HTR-8/SVneo (cell line): Measurements from ENCODE around the gene SLC9A5.
A peak's percentile ranks its signal among the peaks of the same experiment; 100 is the strongest.

Experiments used
- DNase-seq: peaks from one replicate; pipeline ENCODE4 v3.0.0; 2011; ENCODE audit warnings: low spot score, mixed read lengths; ENCODE audit not compliant: insufficient read length
- FAIRE-seq: peaks from 2 replicates; lab custom pipeline; 2011; peaks lifted over from hg19 to GRCh38; lab: Jason Lieb, UNC

SLC9A5 gene

GRCh38 chr16:67237396-67238277 lies 11.1 kb upstream of the SLC9A5 start:
- peak; percentile 9 for FAIRE-seq
- no peak for DNase-seq

- FAIRE-seq: no peak
- no peak for DNase-seq
These were observed 10.6 kb upstream of the SLC9A5 start for GRCh38 chr16:67238278-67238575.

GRCh38 chr16:67238806-67239470 lies 9.8 kb upstream of the SLC9A5 start:
- DNase-seq: no peak
- peak; percentile 26 for FAIRE-seq

- DNase-seq: no peak
These were observed 8.3 kb upstream of the SLC9A5 start for GRCh38 chr16:67240506-67240905.

GRCh38 chr16:67241008-67241900 lies 7.5 kb upstream of the SLC9A5 start:
- FAIRE-seq: peak; percentile 92
- DNase-seq: peak; percentile 79

More at GRCh38 chr16:67240506-67240905, 8.3 kb upstream of the SLC9A5 start:
- no peak for FAIRE-seq

- FAIRE-seq: no peak
- no peak for DNase-seq
These were observed 6.5 kb upstream of the SLC9A5 start for GRCh38 chr16:67242138-67242730.

GRCh38 chr16:67243481-67243880 lies 5.3 kb upstream of the SLC9A5 start:
- no peak for FAIRE-seq
- no peak for DNase-seq

- FAIRE-seq (no peak), DNase-seq (peak; percentile 82)
These were observed 4.2 kb upstream of the SLC9A5 start for GRCh38 chr16:67244387-67245185.

- DNase-seq (no peak), FAIRE-seq (no peak)
These were observed 3.6 kb upstream of the SLC9A5 start for GRCh38 chr16:67245186-67245585.

- no peak for DNase-seq
- peak; percentile 89 for FAIRE-seq
These were observed 3.1 kb upstream of the SLC9A5 start for GRCh38 chr16:67245674-67246080.

- peak; percentile 60 for DNase-seq
- no peak for FAIRE-seq
These were observed 2.6 kb upstream of the SLC9A5 start for GRCh38 chr16:67246081-67246755.

- DNase-seq: no peak
- FAIRE-seq: no peak
These were observed 2.0 kb upstream of the SLC9A5 start for GRCh38 chr16:67246756-67247191.

GRCh38 chr16:67247192-67248072 lies 1.3 kb upstream of the SLC9A5 start, which contains the start of gene FHOD1:
FHOD1 (minus strand) TSS chr16:67247481; CDS start chr16:67247410, 71 bp downstream.
- peak; percentile 96 for FAIRE-seq
- peak; percentile 94 for DNase-seq

GRCh38 chr16:67248073-67248400 lies 742 bp upstream of the SLC9A5 start:
- no peak for FAIRE-seq
- DNase-seq: no peak

GRCh38 chr16:67249178-67250044 lies 632 bp downstream of the SLC9A5 start:
- FAIRE-seq: no peak
- no peak for DNase-seq

GRCh38 chr16:67250045-67250327 lies 1.2 kb downstream of the SLC9A5 start:
- FAIRE-seq: no peak
- DNase-seq: no peak
